Naive thymus-derived CD8-positive, alpha-beta T cell (primary cell): ENCODE results near the gene ZNF471. TPM values are rescaled to one million over a fixed set of nuclear protein-coding genes. Genes with fewer than 3 reads are reported as not detected.

ENCODE experiments used
- polyA plus RNA-seq, 3 donors: library from polyadenylated mRNA; unstranded; fragments of 300-500 nt; fragmentation: Illumina TruSeq; gene quantifications; one replicate each; pipeline ENCODE4 v1.2.3, GENCODE V29; 2021
- total RNA-seq, 8 experiments: library from RNA in 2 of 8; stranded (reverse) in 2 of 8; gene quantifications; one replicate each; pipeline ENCODE4 v1.2.3 and lab custom pipeline; 2021 to 2026

The ZNF471 gene
- total and polyA plus RNA-seq, 5 experiments from 2014 or later, result 0.61 to 10.8 (median 5.7) TPM; not detected in 1

Other genes starting within 250 kb of the ZNF471 start
- not detected for gene EDDM13, start 235.1 kb upstream of the ZNF471 start, total RNA-seq
- gene EDDM13, start 235.1 kb upstream of the ZNF471 start, polyA plus RNA-seq, result 1 to 10 TPM in 2 of 3 donors, not detected in 1; 1.5 to 3.0 TPM
- gene ZSCAN5A, start 193.0 kb upstream of the ZNF471 start, total RNA-seq, result 10 to 100 TPM; 12.3 to 12.4 TPM
- 1 to 10 TPM; 7.4 to 8.9 (median 7.4) TPM for gene ZSCAN5A, start 193.0 kb upstream of the ZNF471 start, polyA plus RNA-seq
- gene ZNF582, start 114.3 kb upstream of the ZNF471 start, total RNA-seq, result 1 to 10 TPM; 5.8 to 7.1 TPM
- 1 to 10 TPM; 5.6 to 6.8 (median 6.5) TPM for gene ZNF582, start 114.3 kb upstream of the ZNF471 start, polyA plus RNA-seq
- 10 to 100 TPM; 12.1 to 13.5 TPM for gene ZNF583, start 103.5 kb upstream of the ZNF471 start, total RNA-seq
- gene ZNF583, start 103.5 kb upstream of the ZNF471 start, polyA plus RNA-seq, result 10 to 100 TPM; 14.0 to 17.3 (median 14.5) TPM
- gene ZNF667, start 30.5 kb upstream of the ZNF471 start, total RNA-seq, result 10 to 100 TPM; 12.1 to 14.7 TPM
- gene ZNF667, start 30.5 kb upstream of the ZNF471 start, polyA plus RNA-seq, result 1 to 10 TPM; 4.2 to 6.5 (median 4.5) TPM
- gene ZFP28, start 31.1 kb downstream of the ZNF471 start, total RNA-seq, result 10 to 100 TPM; 11.7 to 13.3 TPM
- 1 to 10 TPM in 2 of 3 donors, under 1 TPM in 1; 0.93 to 2.8 (median 1.7) TPM for gene ZFP28, start 31.1 kb downstream of the ZNF471 start, polyA plus RNA-seq
- 1 to 10 TPM; 8.5 to 9.0 TPM for gene ZNF470, start 59.6 kb downstream of the ZNF471 start, total RNA-seq
- gene ZNF470, start 59.6 kb downstream of the ZNF471 start, polyA plus RNA-seq, result 1 to 10 TPM; 1.7 to 3.4 (median 1.8) TPM
- gene ZNF71, start 87.4 kb downstream of the ZNF471 start, total RNA-seq, result 1 to 10 TPM; 7.9 to 9.3 TPM
- 1 to 10 TPM; 6.3 to 9.8 (median 6.9) TPM for gene ZNF71, start 87.4 kb downstream of the ZNF471 start, polyA plus RNA-seq
- gene SMIM17, start 135.3 kb downstream of the ZNF471 start, total RNA-seq, result not detected
- under 1 TPM in 1 of 3 donors, not detected in 2; 0.21 TPM for gene SMIM17, start 135.3 kb downstream of the ZNF471 start, polyA plus RNA-seq
- 1 to 10 TPM; 6.9 to 7.3 TPM for gene ZNF835, start 163.9 kb downstream of the ZNF471 start, total RNA-seq
- gene ZNF835, start 163.9 kb downstream of the ZNF471 start, polyA plus RNA-seq, result 1 to 10 TPM in 2 of 3 donors, under 1 TPM in 1; 0.23 to 6.8 (median 2.3) TPM